Measurements from ENCODE around the gene LEFTY2.
"Not testable (repeated sequence)": the region's sequence is repeated elsewhere in the genome, so short reads cannot be mapped to it uniquely, and the experiment has no call there.

The LEFTY2 gene

GRCh38 chr1:225942574-225942973, 1.6 kb upstream of the LEFTY2 start:
- H3K9ac ChIP-seq (ENCODE audit: low read length) = no peak overlapping the region
- no peaks in the 10 kb centered on the region for H3K36me3 ChIP-seq (ENCODE audit: control insufficient read depth in 1 of 2, insufficient read depth in 2 of 2, low read length in 2 of 2)
- H3K27ac ChIP-seq (ENCODE audit: low read depth, low read length) = no peak overlapping the region
- H3K4me2 ChIP-seq (ENCODE audit: low read length) = no peak overlapping the region
- H3K4me3 ChIP-seq (ENCODE audit: low read depth, low read length) = no peak overlapping the region
- H3K18ac ChIP-seq (ENCODE audit: low read length) = no peak overlapping the region
- no CpG with 5 or more reads among the region's 7 CpGs for WGBS (ENCODE audit: extremely low coverage, insufficient coverage, insufficient read length)
- H3K14ac ChIP-seq (ENCODE audit: low read length) = no peak overlapping the region
- no peak overlapping the region for H3K4ac ChIP-seq (ENCODE audit: low read depth, low read length)
- H3K9me3 ChIP-seq (ENCODE audit: insufficient read depth, low read depth, low read length) = no peaks in the 10 kb centered on the region
- no peak overlapping the region for H4K8ac ChIP-seq (ENCODE audit: low read depth, low read length)
- H3K27me3 ChIP-seq (ENCODE audit: insufficient read depth, low read length) = no peaks in the 10 kb centered on the region
- H3K4me1 ChIP-seq (ENCODE audit: control insufficient read depth in 1 of 2, insufficient read depth in 2 of 2, low read length in 2 of 2) = peaks cover 3 to 15% of the 10 kb centered on the region in 2 experiments
- H3K23ac ChIP-seq (ENCODE audit: low read length) = no peak overlapping the region
- no peak overlapping the region for H2AFZ ChIP-seq (ENCODE audit: insufficient read depth, low read length, poor library complexity)
- no peak for DNase-seq
- H3K79me1 ChIP-seq (ENCODE audit: low read length) = no peaks in the 10 kb centered on the region
- no peak overlapping the region for H4K91ac ChIP-seq (ENCODE audit: low read depth, low read length)
- H2BK120ac ChIP-seq (ENCODE audit: insufficient read depth, low read length, poor library complexity) = no peak overlapping the region
- H4K12ac ChIP-seq (ENCODE audit: low read depth, low read length) = no peak overlapping the region
- peaks cover 2% of the 10 kb centered on the region for H3K79me2 ChIP-seq (ENCODE audit: control insufficient read depth, insufficient read depth, low read length, poor library complexity)
- no peak overlapping the region for H2AK5ac ChIP-seq (ENCODE audit: low read length)
- H2BK12ac ChIP-seq (ENCODE audit: low read length) = no peak overlapping the region
- H2BK5ac ChIP-seq (ENCODE audit: low read depth, low read length, poor library complexity) = no peak overlapping the region

GRCh38 chr1:225941942-225942222, 862 bp upstream of the LEFTY2 start:
- Histone ChIP-seq H4K8ac (ENCODE audit: low read depth, low read length) (no peak overlapping the region), H3K4me2 (ENCODE audit: low read length) (no peak overlapping the region), H3K9me3 (ENCODE audit: insufficient read depth, low read depth, low read length) (no peaks in the 10 kb centered on the region), H3K27me3 (ENCODE audit: insufficient read depth, low read length) (no peaks in the 10 kb centered on the region), H3K4ac (ENCODE audit: low read depth, low read length) (no peak overlapping the region), H2AK5ac (ENCODE audit: low read length) (no peak overlapping the region), H3K36me3 (ENCODE audit: control insufficient read depth in 1 of 2, insufficient read depth in 2 of 2, low read length in 2 of 2) (no peaks in the 10 kb centered on the region), H3K79me2 (ENCODE audit: control insufficient read depth, insufficient read depth, low read length, poor library complexity) (peaks cover 2% of the 10 kb centered on the region), H3K4me3 (ENCODE audit: low read depth, low read length) (no peak overlapping the region), H2BK120ac (ENCODE audit: insufficient read depth, low read length, poor library complexity) (no peak overlapping the region), H2AFZ (ENCODE audit: insufficient read depth, low read length, poor library complexity) (no peak overlapping the region), H2BK12ac (ENCODE audit: low read length) (no peak overlapping the region), H3K27ac (ENCODE audit: low read depth, low read length) (peak overlapping the region; percentile 5), H3K18ac (ENCODE audit: low read length) (no peak overlapping the region), H2BK5ac (ENCODE audit: low read depth, low read length, poor library complexity) (no peak overlapping the region), H4K91ac (ENCODE audit: low read depth, low read length) (no peak overlapping the region), H3K23ac (ENCODE audit: low read length) (no peak overlapping the region), H3K4me1 (ENCODE audit: control insufficient read depth in 1 of 2, insufficient read depth in 2 of 2, low read length in 2 of 2) (peaks cover 3 to 15% of the 10 kb centered on the region in 2 experiments), H3K9ac (ENCODE audit: low read length) (no peak overlapping the region), H3K79me1 (ENCODE audit: low read length) (no peaks in the 10 kb centered on the region), H4K12ac (ENCODE audit: low read depth, low read length) (no peak overlapping the region), H3K14ac (ENCODE audit: low read length) (no peak overlapping the region)
- WGBS (ENCODE audit: extremely low coverage, insufficient coverage, insufficient read length) = no CpG with 5 or more reads among the region's 1 CpG
- DNase-seq = no peak

GRCh38 chr1:225940385-225941151, 452 bp downstream of the LEFTY2 start:
- peak overlapping the region; percentile 17 for H2AFZ ChIP-seq (ENCODE audit: insufficient read depth, low read length, poor library complexity)
- H2BK12ac ChIP-seq (ENCODE audit: low read length) = no peak overlapping the region
- peak overlapping the region; percentile 23 for H2BK5ac ChIP-seq (ENCODE audit: low read depth, low read length, poor library complexity)
- H3K9me3 ChIP-seq (ENCODE audit: insufficient read depth, low read depth, low read length) = no peaks in the 10 kb centered on the region
- H3K4me3 ChIP-seq (ENCODE audit: low read depth, low read length) = no peak overlapping the region
- no CpG with 5 or more reads among the region's 25 CpGs for WGBS (ENCODE audit: extremely low coverage, insufficient coverage, insufficient read length)
- H3K36me3 ChIP-seq (ENCODE audit: control insufficient read depth in 1 of 2, insufficient read depth in 2 of 2, low read length in 2 of 2) = no peaks in the 10 kb centered on the region
- peaks cover 2% of the 10 kb centered on the region for H3K79me2 ChIP-seq (ENCODE audit: control insufficient read depth, insufficient read depth, low read length, poor library complexity)
- no peak overlapping the region for H3K18ac ChIP-seq (ENCODE audit: low read length)
- H4K91ac ChIP-seq (ENCODE audit: low read depth, low read length) = peak overlapping the region; percentile 60
- peaks cover 3 to 15% of the 10 kb centered on the region in 2 experiments for H3K4me1 ChIP-seq (ENCODE audit: control insufficient read depth in 1 of 2, insufficient read depth in 2 of 2, low read length in 2 of 2)
- H2BK120ac ChIP-seq (ENCODE audit: insufficient read depth, low read length, poor library complexity) = no peak overlapping the region
- H3K79me1 ChIP-seq (ENCODE audit: low read length) = no peaks in the 10 kb centered on the region
- H3K27me3 ChIP-seq (ENCODE audit: insufficient read depth, low read length) = no peaks in the 10 kb centered on the region
- no peak overlapping the region for H3K27ac ChIP-seq (ENCODE audit: low read depth, low read length)
- no peak overlapping the region for H2AK5ac ChIP-seq (ENCODE audit: low read length)
- H3K14ac ChIP-seq (ENCODE audit: low read length) = no peak overlapping the region
- H4K8ac ChIP-seq (ENCODE audit: low read depth, low read length) = no peak overlapping the region
- H4K12ac ChIP-seq (ENCODE audit: low read depth, low read length) = no peak overlapping the region
- no peak overlapping the region for H3K9ac ChIP-seq (ENCODE audit: low read length)
- H3K4me2 ChIP-seq (ENCODE audit: low read length) = no peak overlapping the region
- no peak overlapping the region for H3K4ac ChIP-seq (ENCODE audit: low read depth, low read length)
- no peak for DNase-seq
- H3K23ac ChIP-seq (ENCODE audit: low read length) = no peak overlapping the region

- not testable (repeated sequence) for H3K4me2 ChIP-seq (ENCODE audit: low read length); H3K14ac ChIP-seq (ENCODE audit: low read length); H3K27ac ChIP-seq (ENCODE audit: low read depth, low read length); H3K79me1 ChIP-seq (ENCODE audit: low read length); H3K4ac ChIP-seq (ENCODE audit: low read depth, low read length); H2BK12ac ChIP-seq (ENCODE audit: low read length); H3K18ac ChIP-seq (ENCODE audit: low read length); H3K36me3 ChIP-seq (ENCODE audit: control insufficient read depth in 1 of 2, insufficient read depth in 2 of 2, low read length in 2 of 2); DNase-seq; H3K9ac ChIP-seq (ENCODE audit: low read length); H3K27me3 ChIP-seq (ENCODE audit: insufficient read depth, low read length); H3K23ac ChIP-seq (ENCODE audit: low read length); H4K8ac ChIP-seq (ENCODE audit: low read depth, low read length); H3K79me2 ChIP-seq (ENCODE audit: control insufficient read depth, insufficient read depth, low read length, poor library complexity); H2BK120ac ChIP-seq (ENCODE audit: insufficient read depth, low read length, poor library complexity); H4K91ac ChIP-seq (ENCODE audit: low read depth, low read length); H2AK5ac ChIP-seq (ENCODE audit: low read length); H4K12ac ChIP-seq (ENCODE audit: low read depth, low read length); H3K4me3 ChIP-seq (ENCODE audit: low read depth, low read length); H2AFZ ChIP-seq (ENCODE audit: insufficient read depth, low read length, poor library complexity); H3K9me3 ChIP-seq (ENCODE audit: insufficient read depth, low read depth, low read length); H2BK5ac ChIP-seq (ENCODE audit: low read depth, low read length, poor library complexity)
- H3K4me1 ChIP-seq (ENCODE audit: control insufficient read depth in 1 of 2, insufficient read depth in 2 of 2, low read length in 2 of 2) = peaks cover 3 to 12% of the 10 kb centered on the region in 2 experiments
- WGBS (ENCODE audit: extremely low coverage, insufficient coverage, insufficient read length) = no CpG with 5 or more reads among the region's 8 CpGs
Measured at GRCh38 chr1:225939939-225940310, 1.1 kb downstream of the LEFTY2 start.
